IPS-NIHi11 (cell line): ENCODE measurements around the gene STARD7.
"Not testable (repeated sequence)": the region's sequence is repeated elsewhere in the genome, so short reads cannot be mapped to it uniquely, and the experiment has no call there.

ENCODE experiments used
- DNase-seq: peaks from one replicate; pipeline ENCODE4 v3.0.0; 2012; ENCODE audit warnings: mixed read lengths, low spot score

Gene STARD7

GRCh38 chr2:96233880-96234316, 25.3 kb upstream of the STARD7 start:
- no peak for DNase-seq

GRCh38 chr2:96233436-96233835, 24.8 kb upstream of the STARD7 start:
- DNase-seq: no peak

- no peak for DNase-seq
Measured at GRCh38 chr2:96231316-96231715, 22.7 kb upstream of the STARD7 start.

- DNase-seq: no peak
Measured at GRCh38 chr2:96225016-96225533, 16.4 kb upstream of the STARD7 start.

- not testable (repeated sequence) for DNase-seq
Measured at GRCh38 chr2:96221106-96221505, 12.5 kb upstream of the STARD7 start.

GRCh38 chr2:96219959-96220358, 11.3 kb upstream of the STARD7 start:
- DNase-seq: not testable (repeated sequence)

- DNase-seq: no peak
Measured at GRCh38 chr2:96218508-96219131, 10.0 kb upstream of the STARD7 start.

- DNase-seq: no peak
Measured at GRCh38 chr2:96214554-96214953, 5.9 kb upstream of the STARD7 start.

- peak; percentile 33 for DNase-seq
Measured at GRCh38 chr2:96213379-96213778, 4.8 kb upstream of the STARD7 start.

GRCh38 chr2:96212339-96212738, 3.7 kb upstream of the STARD7 start:
- DNase-seq: no peak

GRCh38 chr2:96209729-96210085, 1.1 kb upstream of the STARD7 start:
- DNase-seq: no peak

GRCh38 chr2:96209011-96209728, 543 bp upstream of the STARD7 start:
- DNase-seq: peak; percentile 97

GRCh38 chr2:96207774-96208142, 869 bp downstream of the STARD7 start:
- no peak for DNase-seq

- no peak for DNase-seq
Measured at GRCh38 chr2:96207073-96207773, 1.4 kb downstream of the STARD7 start.

- no peak for DNase-seq
Measured at GRCh38 chr2:96205888-96206287, 2.7 kb downstream of the STARD7 start.

- DNase-seq: no peak
Measured at GRCh38 chr2:96204836-96205624, 3.6 kb downstream of the STARD7 start.

- DNase-seq: no peak
Measured at GRCh38 chr2:96203130-96204028, 5.2 kb downstream of the STARD7 start.

GRCh38 chr2:96202152-96202854, 6.3 kb downstream of the STARD7 start:
- no peak for DNase-seq

- no peak for DNase-seq
Measured at GRCh38 chr2:96201338-96201737, 7.3 kb downstream of the STARD7 start.

GRCh38 chr2:96198921-96199320, 9.7 kb downstream of the STARD7 start:
- DNase-seq: no peak
